Esophagus squamous epithelium (tissue), 5 donors: ENCODE results near the gene LRRC74A. TPM values are rescaled to one million over a fixed set of nuclear protein-coding genes. Genes with fewer than 3 reads are reported as not detected.

Experiments used
- DNase-seq: peaks from one replicate; lab custom pipeline; 2025; lab: John Stamatoyannopoulos, UW
- H3K27ac ChIP-seq, 4 donors: fragments of 200-600 bp; sonication (generic); one replicate each; pipeline ENCODE4 v1.5.1; 2016 to 2019; ENCODE audit warnings: mild to moderate bottlenecking in 1 of 4
- H3K27me3 ChIP-seq, 4 donors: fragments of 200-600 bp; sonication (generic); 1 replicate in 3 of 4; 2 replicates in 1 of 4; pipeline versions ENCODE4 v1.5.1 to v1.6.0; 2017 to 2021; ENCODE audit warnings: antibody characterized with exemption in 1 of 4
- H3K36me3 ChIP-seq, 3 donors: fragments of 200-600 bp; sonication (generic); one replicate each; pipeline ENCODE4 v1.5.1; 2016 to 2019
- H3K4me1 ChIP-seq, 3 donors: fragments of 200-600 bp; sonication (generic); one replicate each; pipeline ENCODE4 v1.5.1; 2017 to 2019
- H3K4me3 ChIP-seq, 4 donors: fragments of 200-600 bp; sonication (generic); 1 replicate in 3 of 4; 2 replicates in 1 of 4; pipeline ENCODE4 v1.5.1; 2016 to 2019; ENCODE audit warnings: mild to moderate bottlenecking in 2 of 4, moderate library complexity in 1 of 4
- H3K9me3 ChIP-seq, 3 donors: fragments of 200-600 bp; sonication (generic); one replicate each; pipeline ENCODE4 v1.5.1; 2016 to 2019
- POLR2A ChIP-seq, 4 donors: fragments of 450-650 bp; IDR thresholded peaks; one replicate each; pipeline ENCODE4 v1.6.1; 2017; ENCODE audit warnings: antibody characterized with exemption in 4 of 4, mild to moderate bottlenecking in 4 of 4, moderate library complexity in 3 of 4
- WGBS, 2 donors: methylation state at CpG; one replicate each; pipeline ENCODE4 v1.1.5; 2018; 5-methylcytosine and 5-hydroxymethylcytosine counted together
- intact Hi-C: fragments of 100-400 bp; cut with DNase I; formaldehyde crosslinking; loops from one replicate; pipeline ENCODE4 v1.15.0; 2022
- total RNA-seq, 4 donors: library from RNA; depleted of rRNA; stranded (reverse); fragments of >200 nt; gene quantifications; one replicate each; pipeline ENCODE4 v1.1.0, GENCODE V29; 2016
- TF ChIP-seq, protein P1 (sequence below), 6 experiments: fragments of 450-650 bp in 4 of 6; fragments of 200-600 bp in 2 of 6; sonication (generic) in 2 of 6; IDR thresholded peaks; one replicate each; pipeline ENCODE4 v1.5.1; 2016 to 2019; ENCODE audit warnings: antibody characterized with exemption in 6 of 6, mild to moderate bottlenecking in 4 of 6, moderate library complexity in 4 of 6
- donor health status: DM: yes; HTN: yes; CAD: no.

Gene LRRC74A
- total RNA-seq, 4 donors from 2014 or later, result not detected

DNA sequence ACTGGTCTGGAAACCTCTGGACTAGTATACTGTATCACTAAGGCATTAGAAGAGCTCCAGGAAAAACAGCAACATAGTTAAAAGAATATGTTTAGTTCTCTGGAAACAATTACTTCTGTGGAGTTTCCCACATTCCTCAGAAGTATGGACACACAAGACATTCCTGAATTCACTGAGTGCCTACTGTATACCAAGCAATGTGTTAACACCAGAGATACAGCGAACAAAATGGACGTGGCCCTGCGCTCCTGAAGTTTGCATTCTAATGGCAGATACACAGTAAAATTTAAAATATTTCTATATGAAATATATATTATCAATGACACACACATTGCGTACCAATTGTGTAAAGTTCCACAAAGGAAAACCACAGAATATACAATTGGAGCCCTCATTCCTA is 14.6 kb upstream of the LRRC74A start:
- no peak for DNase-seq
- Histone ChIP-seq H3K4me3 (peak overlapping the region; percentile 66 to 82 (median 74)), H3K9me3 (no peaks in the 10 kb centered on the region), H3K36me3 (peaks cover 5 to 28% (median 9%) of the 10 kb centered on the region in 3 donors), H3K4me1 (peaks cover 5 to 32% (median 16%) of the 10 kb centered on the region in 3 donors), H3K27ac (peak overlapping the region in 3 of 4 donors; percentile 83 to 91 (median 83)), H3K27me3 (no peaks in the 10 kb centered on the region)
- intact Hi-C loops, result no loop called here
- WGBS, 2 donors, result 48 to 50% methylated on average over 4 of the region's 4 CpGs
- TF ChIP-seq, protein P1, sequence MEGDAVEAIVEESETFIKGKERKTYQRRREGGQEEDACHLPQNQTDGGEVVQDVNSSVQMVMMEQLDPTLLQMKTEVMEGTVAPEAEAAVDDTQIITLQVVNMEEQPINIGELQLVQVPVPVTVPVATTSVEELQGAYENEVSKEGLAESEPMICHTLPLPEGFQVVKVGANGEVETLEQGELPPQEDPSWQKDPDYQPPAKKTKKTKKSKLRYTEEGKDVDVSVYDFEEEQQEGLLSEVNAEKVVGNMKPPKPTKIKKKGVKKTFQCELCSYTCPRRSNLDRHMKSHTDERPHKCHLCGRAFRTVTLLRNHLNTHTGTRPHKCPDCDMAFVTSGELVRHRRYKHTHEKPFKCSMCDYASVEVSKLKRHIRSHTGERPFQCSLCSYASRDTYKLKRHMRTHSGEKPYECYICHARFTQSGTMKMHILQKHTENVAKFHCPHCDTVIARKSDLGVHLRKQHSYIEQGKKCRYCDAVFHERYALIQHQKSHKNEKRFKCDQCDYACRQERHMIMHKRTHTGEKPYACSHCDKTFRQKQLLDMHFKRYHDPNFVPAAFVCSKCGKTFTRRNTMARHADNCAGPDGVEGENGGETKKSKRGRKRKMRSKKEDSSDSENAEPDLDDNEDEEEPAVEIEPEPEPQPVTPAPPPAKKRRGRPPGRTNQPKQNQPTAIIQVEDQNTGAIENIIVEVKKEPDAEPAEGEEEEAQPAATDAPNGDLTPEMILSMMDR (IDR thresholded peaks at IDR 0.05), result no peak
- no peak for TF ChIP-seq POLR2A (IDR thresholded peaks at IDR 0.05)

- peak overlapping the region; percentile 66 to 82 (median 74) for H3K4me3 ChIP-seq
- no peaks in the 10 kb centered on the region for H3K9me3 ChIP-seq
- H3K4me1 ChIP-seq, result peaks cover 5 to 32% (median 16%) of the 10 kb centered on the region in 3 donors
- intact Hi-C loops, result no loop called here
- H3K27me3 ChIP-seq, result peaks cover 0 to under 1% (median 0%) of the 10 kb centered on the region in 4 donors
- no peak for DNase-seq
- 0 to 2% methylated on average over 16 to 20 of the region's 20 CpGs for WGBS, 2 donors
- H3K36me3 ChIP-seq, result peaks cover 2 to 23% (median 5%) of the 10 kb centered on the region in 3 donors
- no peak for TF ChIP-seq POLR2A (IDR thresholded peaks at IDR 0.05)
- TF ChIP-seq, protein P1 (IDR thresholded peaks at IDR 0.05), result no peak
- peak overlapping the region; percentile 83 to 91 (median 86) for H3K27ac ChIP-seq
Observed at GRCh38 chr14:76812093-76812421, 14.2 kb upstream of the LRRC74A start.

GRCh38 chr14:76812422-76813383 is 13.5 kb upstream of the LRRC74A start, which contains the start of gene ANGEL1:
ANGEL1 (minus strand) TSS chr14:76812882; CDS start chr14:76812827, 55 bp downstream.
- Histone ChIP-seq H3K4me3 (peak within 1 kb of the TSS; percentile 66 to 82 (median 74)), H3K9me3 (no peaks in the 10 kb centered on the region), H3K27ac (peak within 1 kb of the TSS; percentile 83 to 91 (median 86)), H3K36me3 (peaks cover 0 to 17% (median 0%) of the 10 kb centered on the region in 3 donors), H3K4me1 (peaks cover 5 to 32% (median 16%) of the 10 kb centered on the region in 3 donors), H3K27me3 (peaks cover 0 to 6% (median 0%) of the 10 kb centered on the region in 4 donors)
- WGBS, 2 donors, result 17 to 61% methylated on average over 4 to 15 of the region's 69 CpGs
- intact Hi-C loops, result no loop called here
- TF ChIP-seq, protein P1 (IDR thresholded peaks at IDR 0.05), result peak in 1 of 6 experiments; percentile 33
- TF ChIP-seq POLR2A (IDR thresholded peaks at IDR 0.05), result peak in 3 of 4 donors; percentile 42 to 92 (median 87)
- DNase-seq, result peak; percentile 90

DNA sequence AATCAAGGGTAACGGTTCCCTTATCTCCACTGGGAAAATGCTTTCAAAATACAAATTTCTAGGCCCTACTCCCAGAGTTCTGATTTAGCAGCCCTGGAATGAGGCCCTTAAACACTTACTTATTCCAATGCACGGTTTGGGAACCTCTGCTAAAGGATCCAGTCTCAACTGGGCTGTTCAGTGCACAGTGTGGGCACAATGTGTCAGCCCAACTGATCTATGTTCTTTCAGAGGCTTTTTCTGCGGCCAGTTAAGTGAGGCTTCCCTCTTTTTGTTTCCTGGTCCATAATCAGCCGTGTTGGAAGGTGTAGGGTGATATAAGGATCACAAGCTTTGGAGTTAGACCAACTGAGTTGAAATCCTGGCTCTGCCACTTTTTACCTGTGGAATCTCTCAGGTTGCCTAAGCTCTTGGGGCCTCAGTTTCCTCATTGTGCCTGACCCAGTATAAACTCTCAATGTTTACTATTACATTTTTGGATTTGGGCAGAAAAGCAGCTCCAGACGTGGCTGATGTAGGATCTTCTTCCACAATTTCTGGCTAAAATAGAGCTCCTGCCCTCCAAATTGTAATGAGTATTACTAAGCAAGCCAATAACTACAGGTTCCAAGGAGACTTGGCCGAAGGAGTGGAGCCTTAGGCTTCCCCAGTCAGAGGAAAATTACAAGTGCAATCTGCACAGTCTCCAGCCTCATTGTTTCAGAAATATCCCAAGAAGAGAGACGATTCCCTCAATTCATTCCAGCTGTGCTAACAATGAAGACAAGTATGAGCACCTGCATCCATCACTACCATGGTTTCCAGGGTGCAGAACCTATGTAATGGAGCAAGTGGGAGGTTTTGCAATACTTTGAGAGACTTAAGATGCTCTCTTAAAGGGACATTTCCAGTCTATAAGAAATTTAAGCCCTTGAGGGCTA is 11.2 kb upstream of the LRRC74A start:
- WGBS, 2 donors, result 48 to 58% methylated on average over 7 of the region's 7 CpGs
- Histone ChIP-seq H3K36me3 (no peaks in the 10 kb centered on the region), H3K27me3 (peaks cover 0 to 9% (median 0%) of the 10 kb centered on the region in 4 donors), H3K4me1 (peaks cover 5 to 30% (median 16%) of the 10 kb centered on the region in 3 donors), H3K4me3 (no peak overlapping the region), H3K27ac (no peak overlapping the region), H3K9me3 (no peaks in the 10 kb centered on the region)
- no peak for DNase-seq
- TF ChIP-seq, protein P1 (IDR thresholded peaks at IDR 0.05), result no peak
- TF ChIP-seq POLR2A (IDR thresholded peaks at IDR 0.05), result no peak
- intact Hi-C loops, result no loop called here
